Keratinocyte (primary cell): ENCODE data around the gene ABL2. TPM values are rescaled to one million over a fixed set of nuclear protein-coding genes. Genes with fewer than 3 reads are reported as not detected.

Experiments
- DNase-seq: peaks from one replicate; pipeline ENCODE4 v3.0.0-alpha.2; 2011; ENCODE audit warnings: low read depth, missing footprints, low spot score
- FAIRE-seq: peaks from 2 replicates; lab custom pipeline; 2011; peaks lifted over from hg19 to GRCh38; lab: Jason Lieb, UNC
- H2AFZ ChIP-seq: 2 replicates; pipeline ENCODE4 v1.6.0; 2012; ENCODE audit warnings: low read length, control low read depth, inconsistent platforms; ENCODE audit not compliant: control insufficient read depth
- H3K27ac ChIP-seq: 2 replicates; pipeline ENCODE4 v1.5.1; 2011; ENCODE audit warnings: low read length; ENCODE audit not compliant: control insufficient read depth, insufficient read depth
- H3K27me3 ChIP-seq: 3 replicates; pipeline ENCODE4 v1.6.0; 2011; ENCODE audit warnings: low read length; ENCODE audit not compliant: control insufficient read depth, insufficient read depth; ENCODE audit errors: extremely low read depth
- H3K36me3 ChIP-seq, 2 experiments: 2 replicates in 1 of 2; 3 replicates in 1 of 2; pipeline ENCODE4 v1.5.1; 2011; ENCODE audit warnings: low read length in 2 of 2, mild to moderate bottlenecking in 1 of 2; ENCODE audit not compliant: control insufficient read depth in 2 of 2, insufficient read depth in 2 of 2; ENCODE audit errors: extremely low read depth in 1 of 2
- H3K4me1 ChIP-seq: 3 replicates; pipeline ENCODE4 v1.5.1; 2011; ENCODE audit warnings: low read length; ENCODE audit not compliant: control insufficient read depth, insufficient read depth; ENCODE audit errors: extremely low read depth
- H3K4me2 ChIP-seq: 3 replicates; pipeline ENCODE4 v1.6.0; 2011; ENCODE audit warnings: low read depth, low read length; ENCODE audit not compliant: control insufficient read depth, insufficient read depth; ENCODE audit errors: extremely low read depth
- H3K4me3 ChIP-seq, 3 experiments: fragments of 200-600 bp in 1 of 3; sonication (generic) in 1 of 3; 2 replicates in 2 of 3; 3 replicates in 1 of 3; pipeline ENCODE4 v1.5.1; 2011 to 2016; ENCODE audit warnings: low read length in 3 of 3, mild to moderate bottlenecking in 3 of 3, control low read depth in 2 of 3, inconsistent platforms in 1 of 3, low read depth in 1 of 3, mixed read lengths in 1 of 3, mixed run types in 1 of 3, moderate library complexity in 1 of 3; ENCODE audit not compliant: control insufficient read depth in 2 of 3, insufficient read depth in 2 of 3; ENCODE audit errors: extremely low read depth in 1 of 3
- H3K79me2 ChIP-seq: 2 replicates; pipeline ENCODE4 v1.6.0; 2012; ENCODE audit warnings: low read length; ENCODE audit not compliant: control insufficient read depth, insufficient read depth
- H3K9ac ChIP-seq: 3 replicates; pipeline ENCODE4 v1.6.0; 2011; ENCODE audit warnings: low read length; ENCODE audit not compliant: control insufficient read depth, insufficient read depth; ENCODE audit errors: extremely low read depth
- H3K9me1 ChIP-seq: 3 replicates; pipeline ENCODE4 v1.6.0; 2011; ENCODE audit warnings: low read length; ENCODE audit not compliant: control insufficient read depth, insufficient read depth; ENCODE audit errors: extremely low read depth
- H3K9me3 ChIP-seq: 2 replicates; pipeline ENCODE4 v1.5.1; 2012; ENCODE audit warnings: low read depth, low read length; ENCODE audit not compliant: control insufficient read depth
- H4K20me1 ChIP-seq: 3 replicates; pipeline ENCODE4 v1.6.0; 2011; ENCODE audit warnings: low read length; ENCODE audit not compliant: control insufficient read depth, insufficient read depth; ENCODE audit errors: extremely low read depth
- EZH2 ChIP-seq: IDR thresholded peaks from one replicate; pipeline ENCODE4 v1.6.1; 2012; ENCODE audit warnings: inconsistent platforms, mild to moderate bottlenecking, low read length, moderate library complexity
- dilution Hi-C: fragments of 300-500 bp; cut with MboI; formaldehyde crosslinking; loops from one replicate; pipeline ENCODE4 v1.7.0; 2020; ENCODE audit warnings: low sequenced_read_pairs; ENCODE audit not compliant: extremely low pct_ligation_motif_present
- polyA plus RNA-seq, 5 experiments: library from polyadenylated mRNA; depleted of rRNA in 3 of 5; stranded (reverse) in 3 of 5; stranded (forward) in 1 of 5; unstranded in 1 of 5; fragments of >200 nt; gene quantifications; 1 replicate in 1 of 5; 2 replicates in 3 of 5; 3 replicates in 1 of 5; pipeline versions ENCODE4 v1.2.1 to v1.2.3, GENCODE V29; 2011 to 2012; ENCODE audit warnings: missing spikeins in 2 of 5, low read depth in 1 of 5, low replicate concordance in 1 of 5
- TF ChIP-seq, protein P1 (sequence below), 3 experiments: IDR thresholded peaks in 1 of 3; conservative IDR thresholded peaks in 1 of 3; optimal IDR thresholded peaks in 1 of 3; 2 replicates in 2 of 3; 3 replicates in 1 of 3; pipeline versions ENCODE3 to v1.5.1; 2011; ENCODE audit warnings: low read length in 3 of 3, mild to moderate bottlenecking in 3 of 3, moderate library complexity in 2 of 3, control low read depth in 1 of 3, inconsistent platforms in 1 of 3; ENCODE audit not compliant: insufficient read depth in 2 of 3; ENCODE audit errors: extremely low read depth in 1 of 3

ABL2 gene
- polyA plus RNA-seq, 1 donor (not counting 4 experiments of a cell fraction or from before 2014, with no cell fraction given): 37.6 TPM

DNA sequence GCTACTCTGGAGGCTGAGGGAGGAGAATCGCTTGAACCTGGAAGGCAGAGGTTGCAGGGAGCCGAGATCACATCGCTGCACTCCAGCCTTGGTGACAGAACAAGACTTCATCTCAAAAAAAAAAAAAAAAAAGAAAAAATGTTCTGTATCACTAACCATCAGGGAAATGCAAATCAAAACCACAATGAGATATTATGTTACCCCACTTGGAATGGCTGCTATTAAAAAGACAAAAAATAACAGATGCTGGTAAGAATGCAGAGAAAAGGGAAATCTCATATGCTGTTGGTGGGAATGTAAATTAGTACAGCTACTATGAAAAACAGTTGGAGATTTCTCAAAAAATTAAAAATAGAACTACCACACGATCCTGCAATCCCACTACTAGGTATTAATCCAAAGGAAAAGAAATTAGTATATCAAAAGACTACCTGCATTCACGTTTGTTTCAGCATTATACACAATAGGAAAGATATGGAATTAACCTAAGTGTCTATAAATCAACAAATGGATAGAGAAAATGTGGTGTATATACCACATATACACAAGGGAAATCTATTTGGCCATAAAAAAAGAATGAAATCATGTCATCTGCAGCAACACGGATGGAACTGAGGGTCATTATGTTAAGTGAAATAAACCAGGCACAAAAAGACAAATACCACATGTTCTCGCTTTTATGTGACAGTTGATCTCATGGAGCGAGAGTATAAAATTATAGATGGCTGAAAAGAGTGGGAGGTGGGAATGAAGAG lies 62.6 kb downstream of the ABL2 start:
- H3K4me3 ChIP-seq: no peak overlapping the region
- DNase-seq (no peak), FAIRE-seq (no peak)
- H2AFZ ChIP-seq: no peak overlapping the region
- peaks cover 15% of the 10 kb centered on the region for H3K4me1 ChIP-seq
- H3K9me1 ChIP-seq: no peaks in the 10 kb centered on the region
- H3K36me3 ChIP-seq: no peaks in the 10 kb centered on the region
- peaks cover 46% of the 10 kb centered on the region for H3K79me2 ChIP-seq
- no peaks in the 10 kb centered on the region for H3K27me3 ChIP-seq
- H3K9ac ChIP-seq: no peak overlapping the region
- dilution Hi-C loops: no loop called here
- no peaks in the 10 kb centered on the region for H3K9me3 ChIP-seq
- TF ChIP-seq, protein P1, sequence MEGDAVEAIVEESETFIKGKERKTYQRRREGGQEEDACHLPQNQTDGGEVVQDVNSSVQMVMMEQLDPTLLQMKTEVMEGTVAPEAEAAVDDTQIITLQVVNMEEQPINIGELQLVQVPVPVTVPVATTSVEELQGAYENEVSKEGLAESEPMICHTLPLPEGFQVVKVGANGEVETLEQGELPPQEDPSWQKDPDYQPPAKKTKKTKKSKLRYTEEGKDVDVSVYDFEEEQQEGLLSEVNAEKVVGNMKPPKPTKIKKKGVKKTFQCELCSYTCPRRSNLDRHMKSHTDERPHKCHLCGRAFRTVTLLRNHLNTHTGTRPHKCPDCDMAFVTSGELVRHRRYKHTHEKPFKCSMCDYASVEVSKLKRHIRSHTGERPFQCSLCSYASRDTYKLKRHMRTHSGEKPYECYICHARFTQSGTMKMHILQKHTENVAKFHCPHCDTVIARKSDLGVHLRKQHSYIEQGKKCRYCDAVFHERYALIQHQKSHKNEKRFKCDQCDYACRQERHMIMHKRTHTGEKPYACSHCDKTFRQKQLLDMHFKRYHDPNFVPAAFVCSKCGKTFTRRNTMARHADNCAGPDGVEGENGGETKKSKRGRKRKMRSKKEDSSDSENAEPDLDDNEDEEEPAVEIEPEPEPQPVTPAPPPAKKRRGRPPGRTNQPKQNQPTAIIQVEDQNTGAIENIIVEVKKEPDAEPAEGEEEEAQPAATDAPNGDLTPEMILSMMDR (optimal IDR thresholded peaks at IDR 0.05 in 1 of 3, IDR thresholded peaks at IDR 0.05 in 1 of 3, conservative IDR thresholded peaks at IDR 0.05 in 1 of 3; ENCODE audit: extremely low read depth in 1 of 3, insufficient read depth in 2 of 3, low read length in 3 of 3): no peak
- TF ChIP-seq EZH2: no peak
- no peaks in the 10 kb centered on the region for H4K20me1 ChIP-seq
- no peak overlapping the region for H3K4me2 ChIP-seq
- H3K27ac ChIP-seq: no peak overlapping the region

- H2AFZ ChIP-seq: no peak overlapping the region
- no peaks in the 10 kb centered on the region for H4K20me1 ChIP-seq
- peak overlapping the region; percentile 41 for H3K27ac ChIP-seq
- H3K4me3 ChIP-seq: no peak overlapping the region
- no peak for TF ChIP-seq EZH2
- TF ChIP-seq, protein P1 (optimal IDR thresholded peaks at IDR 0.05 in 1 of 3, IDR thresholded peaks at IDR 0.05 in 1 of 3, conservative IDR thresholded peaks at IDR 0.05 in 1 of 3; ENCODE audit: extremely low read depth in 1 of 3, insufficient read depth in 2 of 3, low read length in 3 of 3): no peak
- no peaks in the 10 kb centered on the region for H3K9me3 ChIP-seq
- peaks cover 46% of the 10 kb centered on the region for H3K79me2 ChIP-seq
- dilution Hi-C loops: no loop called here
- H3K9me1 ChIP-seq: no peaks in the 10 kb centered on the region
- no peak overlapping the region for H3K9ac ChIP-seq
- H3K27me3 ChIP-seq: no peaks in the 10 kb centered on the region
- DNase-seq: peak; percentile 86
- H3K36me3 ChIP-seq: no peaks in the 10 kb centered on the region
- H3K4me1 ChIP-seq: peaks cover 7% of the 10 kb centered on the region
- FAIRE-seq: peak; percentile 63
- no peak overlapping the region for H3K4me2 ChIP-seq
Observed at GRCh38 chr1:179164494-179164893, 65.0 kb downstream of the ABL2 start.
